Stimulated activated naive CD8-positive, alpha-beta T cell treated with anti-CD3 and anti-CD28 coated beads, Interleukin-15, Interleukin-2, amounts not matched to agents 100 U/mL and 50 U/mL, for 24 hours (primary cell): ENCODE data around the gene POLR2C.
"Not testable (repeated sequence)": the region's sequence is repeated elsewhere in the genome, so short reads cannot be mapped to it uniquely, and the experiment has no call there.

ENCODE experiments used
- ATAC-seq: fragments of 150-1000 bp; cut with Tn5 transposase; one replicate; pipeline ENCODE4 v1.10.0; 2021
- DNase-seq: peaks from one replicate; pipeline ENCODE4 v3.0.0; 2021

The POLR2C gene

DNA sequence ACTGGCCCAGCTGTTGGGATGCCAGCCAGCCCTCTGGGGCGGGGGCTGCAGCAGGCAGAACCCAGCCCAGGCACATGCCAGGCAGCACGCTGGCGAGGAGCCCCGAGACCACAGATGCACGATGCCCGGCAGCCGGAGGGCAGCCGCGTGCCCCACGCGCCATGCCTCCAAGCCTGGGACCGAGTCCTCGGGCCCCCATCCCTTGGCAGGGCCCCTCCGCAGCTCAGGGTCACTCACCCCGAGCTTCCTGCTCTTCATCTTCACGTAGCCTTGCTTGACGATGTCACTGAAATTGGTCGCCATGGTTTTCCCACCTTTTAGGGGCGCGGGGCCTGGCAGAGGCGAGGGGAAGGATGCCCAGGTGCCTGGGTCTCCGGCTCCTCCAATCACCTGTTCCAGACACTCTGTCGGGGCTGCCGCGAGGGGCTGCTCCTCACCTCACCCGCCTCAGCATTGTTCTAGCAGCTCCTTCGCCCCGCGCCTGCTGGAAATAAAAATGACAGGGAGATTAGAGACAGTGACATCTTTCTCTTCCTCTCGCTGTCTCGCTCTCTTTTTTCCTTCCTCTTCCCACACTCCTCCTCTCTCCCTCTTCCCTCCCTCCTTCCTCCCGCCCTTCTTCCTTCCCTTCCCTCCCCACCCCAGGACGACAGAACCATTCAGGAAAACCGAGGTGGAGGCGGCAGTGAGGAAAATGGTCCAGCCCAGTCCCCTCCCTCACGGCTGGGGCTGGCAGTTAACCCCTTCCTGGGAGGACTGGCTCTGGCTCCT is 16.9 kb downstream of the POLR2C start:
- ATAC-seq (no peak), DNase-seq (no peak)

DNA sequence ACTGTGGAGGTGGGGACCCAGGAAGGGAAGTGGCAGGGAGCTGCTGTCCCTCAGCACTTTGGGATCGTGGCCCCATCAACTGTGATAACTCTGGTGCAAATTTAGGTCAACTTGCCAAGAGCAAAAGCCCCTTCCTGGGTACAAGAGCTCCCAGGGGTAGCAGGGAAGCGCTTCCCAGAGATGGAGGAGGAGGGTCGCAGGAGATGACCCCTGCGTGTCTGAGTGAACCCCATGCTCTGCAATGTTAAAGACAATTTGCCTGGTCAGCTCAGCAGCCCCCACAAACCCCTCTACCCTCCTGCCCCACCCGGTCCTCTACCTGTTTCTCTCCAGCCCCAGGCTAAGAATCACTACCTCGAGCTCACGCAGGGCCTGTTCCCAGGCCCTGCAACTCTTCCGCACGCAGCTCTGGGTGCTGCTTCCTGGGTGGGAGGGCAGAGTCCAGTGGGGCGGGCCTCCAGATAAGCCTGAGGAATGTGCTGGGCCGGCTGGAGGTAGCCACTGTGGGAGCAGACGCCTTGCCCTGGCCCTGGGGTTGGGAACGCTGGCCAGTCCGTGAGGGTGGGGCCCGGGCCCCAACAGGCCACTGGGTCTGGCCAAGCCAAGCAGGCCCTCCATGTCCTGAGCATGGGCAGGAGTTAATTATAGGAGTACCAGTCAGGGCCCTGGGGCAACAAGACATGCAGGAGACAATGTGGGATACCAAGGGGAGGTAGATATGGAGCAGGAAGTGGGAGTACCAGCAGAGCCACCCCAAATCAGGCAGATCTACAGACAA is 17.7 kb downstream of the POLR2C start:
- ATAC-seq (no peak), DNase-seq (no peak)

DNA sequence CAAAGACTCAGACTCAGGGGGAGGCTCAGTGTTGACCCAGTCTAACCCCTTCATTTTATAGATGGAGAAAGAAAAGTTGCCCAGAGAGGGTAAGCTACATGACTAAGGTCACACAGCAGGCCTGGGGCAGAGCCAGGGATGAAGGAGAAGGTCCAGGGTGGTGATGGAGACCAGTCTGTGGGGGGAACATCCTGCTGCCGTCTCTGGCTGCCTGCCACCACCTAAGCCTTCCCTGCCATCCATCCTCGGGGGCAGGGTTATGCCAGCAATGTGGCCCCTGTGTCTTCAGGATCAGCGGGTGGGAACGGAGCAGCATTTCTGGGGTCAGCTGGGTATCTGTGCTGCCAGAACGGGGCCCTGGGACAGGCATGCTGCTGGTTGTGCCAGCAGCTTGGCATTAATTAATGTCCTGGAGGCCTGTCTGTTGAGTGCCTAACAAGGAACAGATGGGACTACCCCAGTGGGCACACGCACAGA is 18.3 kb downstream of the POLR2C start:
- DNase-seq (no peak), ATAC-seq (no peak)

GRCh38 chr16:57481421-57481820 is 18.9 kb downstream of the POLR2C start:
- DNase-seq (no peak), ATAC-seq (no peak)

- ATAC-seq (no peak), DNase-seq (no peak)
Measured at GRCh38 chr16:57482845-57483545, 20.5 kb downstream of the POLR2C start.

DNA sequence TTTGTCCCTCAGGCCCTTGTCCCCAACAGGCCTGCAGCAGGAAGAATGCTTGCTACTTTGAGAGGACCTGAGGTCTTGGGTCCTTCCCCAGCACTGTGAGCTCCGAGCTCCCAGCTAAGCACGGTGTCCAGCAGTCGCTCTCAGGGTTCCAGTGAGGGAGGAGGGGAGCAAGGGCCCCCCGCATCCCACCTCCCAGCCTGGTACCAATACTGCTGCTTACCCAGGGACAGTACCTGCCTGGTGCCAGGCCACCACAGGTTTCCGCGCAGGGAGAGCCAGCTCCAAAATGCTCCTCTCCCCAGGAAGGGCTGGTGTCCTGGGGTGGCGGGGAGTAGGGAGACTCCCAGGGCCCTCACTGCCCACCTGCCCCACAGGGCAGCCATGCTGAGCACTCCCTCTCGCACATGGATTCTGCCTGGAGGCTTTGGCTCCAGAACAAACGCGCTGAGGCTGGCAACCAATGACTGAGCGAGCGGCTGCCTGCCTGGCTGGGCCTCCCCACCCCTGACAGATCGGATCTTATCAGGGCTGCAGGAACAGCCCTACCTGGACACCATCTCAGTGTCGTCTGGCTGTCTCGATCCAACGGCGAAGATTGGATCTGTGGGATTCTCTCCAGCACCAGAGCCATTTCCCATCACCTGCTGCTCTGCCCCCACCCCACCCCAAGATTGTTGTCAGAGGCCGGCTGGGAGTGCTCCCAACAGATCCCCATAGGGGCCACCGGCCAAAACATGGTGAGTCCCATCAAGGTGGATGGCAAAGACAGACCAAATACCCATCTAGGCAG is 21.4 kb downstream of the POLR2C start:
- DNase-seq (no peak), ATAC-seq (no peak)

- no peak for ATAC-seq
- no peak for DNase-seq
Measured at GRCh38 chr16:57484515-57485005, 22.1 kb downstream of the POLR2C start.

DNA sequence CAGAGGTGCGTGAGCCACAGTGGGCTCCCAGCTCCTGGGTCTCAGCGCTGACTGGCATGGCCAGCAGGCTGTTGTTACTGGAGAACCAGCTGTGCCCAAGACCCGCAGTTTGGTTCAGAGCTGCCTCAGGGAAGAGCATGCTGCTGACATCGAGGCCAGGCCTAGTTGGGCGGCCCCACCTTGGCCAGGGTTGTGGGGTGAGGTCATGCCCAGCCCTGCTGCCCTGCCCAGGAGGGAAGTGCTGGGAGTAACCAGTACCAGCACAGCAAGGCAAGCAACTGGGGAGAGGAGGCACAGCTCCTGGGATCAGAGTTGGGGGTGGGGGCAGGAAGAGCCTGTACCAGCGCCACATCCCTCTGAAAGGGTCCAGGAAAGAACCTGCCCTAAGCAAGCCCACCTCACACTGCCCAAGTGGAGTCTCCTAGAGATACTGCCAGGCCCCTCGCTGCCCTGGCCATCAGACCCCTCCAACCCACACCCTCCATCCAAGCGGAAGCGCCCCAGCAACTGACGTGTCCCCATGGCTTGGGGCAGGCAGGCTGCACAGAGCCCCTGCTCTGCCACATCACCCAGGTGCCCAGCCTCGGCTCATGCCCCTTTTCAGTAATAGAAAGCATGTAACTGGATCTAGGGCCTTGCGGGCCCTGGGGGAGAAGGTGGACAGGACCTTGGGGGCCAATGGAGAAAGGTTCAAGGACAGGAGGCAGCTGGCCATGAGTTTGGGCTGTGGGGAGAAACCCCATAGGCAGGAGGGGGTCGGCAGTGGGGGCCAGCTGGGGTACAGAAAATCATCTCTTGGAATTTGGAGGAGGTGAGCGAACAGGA is 22.8 kb downstream of the POLR2C start:
- no peak for ATAC-seq

GRCh38 chr16:57485916-57486857 is 23.7 kb downstream of the POLR2C start, which contains the start of gene DOK4:
Gene DOK4 (minus strand): TSS chr16:57486493. CDS start chr16:57479507, 6,986 bp downstream.
- DNase-seq (peak; percentile 91), ATAC-seq (peak; percentile 96)

More for the DNA sequence above, 22.8 kb downstream of the POLR2C start:
- no peak for DNase-seq

- ATAC-seq (no peak), DNase-seq (no peak)
Measured at GRCh38 chr16:57486858-57487834, 24.7 kb downstream of the POLR2C start.

- ATAC-seq (no peak), DNase-seq (no peak)
Measured at GRCh38 chr16:57489229-57489628, 26.8 kb downstream of the POLR2C start.

DNA sequence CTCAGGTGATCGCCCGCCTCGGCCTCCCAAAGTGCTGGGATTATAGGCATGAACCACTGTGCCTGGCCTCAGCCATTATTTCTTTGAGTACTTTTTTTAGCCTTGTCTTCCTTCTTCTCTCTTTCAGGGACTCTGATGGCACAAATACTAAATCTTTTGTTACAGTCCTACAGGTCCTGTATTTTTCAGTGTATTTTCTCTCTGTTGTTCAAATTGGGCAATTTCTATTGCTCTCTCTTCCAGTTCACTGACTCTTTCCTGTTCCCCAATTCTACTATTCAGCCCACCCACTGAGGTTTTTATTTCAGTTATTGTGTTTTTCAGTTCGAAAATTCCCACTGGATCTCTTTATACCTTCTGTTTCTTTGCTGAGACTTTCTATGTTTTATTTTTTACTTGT is 31.3 kb downstream of the POLR2C start:
- DNase-seq (no peak), ATAC-seq (no peak)

GRCh38 chr16:57497121-57497520 is 34.6 kb downstream of the POLR2C start:
- ATAC-seq (no peak), DNase-seq (no peak)

DNA sequence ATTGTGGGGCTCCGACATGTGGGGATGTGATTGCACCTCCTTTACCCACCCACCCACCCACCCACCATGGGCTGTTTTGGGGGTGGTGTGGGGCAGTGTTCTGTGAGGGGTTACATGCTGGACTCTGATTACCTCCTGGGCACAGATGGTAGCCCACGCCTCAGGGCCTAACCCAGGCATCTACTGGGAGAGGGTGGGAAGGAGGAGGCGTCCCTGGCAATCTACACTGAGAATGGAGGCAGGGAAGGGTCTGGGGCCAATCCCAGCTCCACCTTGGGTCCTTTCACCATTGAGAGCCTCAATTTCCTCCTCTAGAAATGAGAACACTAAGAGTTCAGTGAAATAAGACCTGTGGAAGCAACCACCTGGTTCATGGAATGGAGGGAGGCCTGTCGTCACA is 35.6 kb downstream of the POLR2C start:
- ATAC-seq (no peak), DNase-seq (no peak)

DNA sequence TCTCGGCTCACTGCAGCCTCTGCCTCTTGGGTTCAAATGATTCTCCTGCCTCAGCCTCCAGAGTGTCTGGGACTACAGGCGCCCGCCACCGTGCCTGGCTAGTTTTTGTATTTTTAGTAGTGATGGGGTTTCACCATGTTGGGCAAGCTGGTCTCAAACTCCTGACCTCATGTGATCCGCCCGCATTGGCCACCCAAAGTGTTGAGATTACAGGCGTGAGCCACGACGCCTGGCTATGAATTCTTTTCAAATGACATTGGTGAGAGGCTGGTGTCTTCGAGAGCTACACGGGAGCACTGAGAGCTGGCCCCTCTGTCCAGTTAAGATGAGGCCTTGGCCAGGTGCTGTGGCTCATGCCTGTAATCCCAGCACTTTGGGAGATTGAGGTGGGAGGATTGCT is 37.5 kb downstream of the POLR2C start:
- not testable (repeated sequence) for DNase-seq, ATAC-seq

DNA sequence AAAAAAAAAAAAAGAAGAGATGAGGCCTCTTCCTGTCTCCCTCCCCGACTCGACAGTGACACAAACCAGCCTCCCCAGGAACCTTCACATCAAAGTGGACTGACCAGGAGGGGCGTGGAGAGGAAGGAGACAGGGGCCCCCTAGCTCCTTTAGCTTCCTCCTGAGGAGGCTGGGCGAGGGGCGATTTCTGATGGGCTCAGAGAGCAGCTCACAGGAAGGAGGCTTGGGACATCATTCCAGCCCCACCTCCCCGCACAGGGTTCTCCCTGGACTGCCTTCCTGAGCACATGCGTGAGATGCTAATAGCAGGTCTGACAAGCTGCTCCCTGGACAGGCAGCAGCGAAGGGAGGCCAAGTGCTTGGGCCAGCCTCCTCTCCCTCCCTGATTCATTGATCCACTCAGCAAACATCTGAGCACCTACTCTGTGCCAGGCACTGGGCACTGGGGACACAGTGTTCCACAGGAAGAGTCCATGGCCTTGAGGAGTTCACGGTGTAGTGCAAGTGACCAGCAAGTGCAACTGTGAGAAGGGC is 38.2 kb downstream of the POLR2C start:
- peak; percentile 37 for ATAC-seq
- no peak for DNase-seq

DNA sequence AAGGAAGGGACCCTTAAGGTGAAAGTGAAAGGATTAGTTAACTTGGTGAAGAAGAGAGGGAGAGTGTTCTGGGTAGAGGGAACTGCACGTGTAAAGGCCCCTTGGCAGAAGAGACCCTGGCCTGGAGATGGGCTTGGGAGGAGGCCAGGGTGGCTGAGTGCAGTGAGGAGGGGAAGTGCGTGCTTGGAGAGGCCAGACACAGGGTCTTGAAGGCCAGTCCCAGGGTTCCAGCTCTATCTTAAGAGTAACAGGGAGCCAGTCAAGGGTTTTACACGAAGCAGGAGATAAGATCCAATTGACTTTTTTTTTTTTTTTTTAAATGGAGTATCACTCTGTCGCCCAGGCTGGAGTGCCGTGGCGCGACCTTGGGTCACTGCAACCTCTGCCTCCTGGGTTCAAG is 39.0 kb downstream of the POLR2C start:
- DNase-seq (no peak), ATAC-seq (no peak)
